ENCODE results near the gene BMF. TPM values are rescaled to one million over a fixed set of nuclear protein-coding genes. Genes with fewer than 3 reads are reported as not detected.

The BMF gene
- total RNA-seq, 2 donors from 2014 or later, result 13.1 to 32.5 TPM

DNA sequence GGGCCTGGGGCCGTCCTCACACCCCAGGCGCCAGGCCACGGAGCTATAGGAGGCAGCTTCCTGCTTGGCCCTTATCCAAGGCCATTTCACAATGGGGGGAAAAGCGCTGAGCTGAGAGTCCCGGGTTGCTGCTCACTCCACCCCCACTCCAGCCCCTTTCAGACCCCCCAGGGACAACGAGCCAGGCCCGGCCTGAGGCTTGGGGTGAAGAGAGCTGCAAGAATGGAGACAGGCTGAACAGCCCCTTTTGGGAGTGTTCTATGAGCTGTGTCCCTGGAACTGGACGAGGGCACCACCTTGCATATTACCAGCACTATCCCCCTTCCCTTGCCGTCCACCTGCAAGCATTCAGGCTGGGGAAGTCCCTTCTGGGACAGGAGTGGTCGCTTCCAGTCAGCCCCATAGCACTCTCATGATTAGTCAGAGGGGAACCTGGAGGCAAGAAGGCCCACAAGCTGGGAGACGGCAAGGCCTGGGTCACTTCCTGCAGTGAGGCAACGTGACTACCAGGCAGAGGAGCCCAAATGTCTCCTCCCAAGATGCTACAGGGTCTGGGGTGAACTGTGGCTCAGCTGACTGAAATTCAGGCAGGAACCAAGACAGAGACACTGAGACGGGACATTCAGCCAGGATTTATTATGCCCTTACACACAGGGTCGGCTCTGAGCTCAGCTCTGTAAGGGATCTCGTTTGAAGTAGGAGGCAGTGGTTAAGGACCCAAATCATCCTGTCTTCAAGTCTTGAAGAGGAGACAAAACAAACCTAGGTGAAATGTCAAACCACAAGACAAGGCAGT, 61.1 kb downstream of the BMF start:
- DNase-seq (ENCODE audit: low spot score) (no peak), ATAC-seq (ENCODE audit: insufficient number of reproducible peaks, low FRiP score, low read depth) (no peak)
- Histone ChIP-seq H3K27me3 (replicated peaks; ENCODE audit: insufficient read depth) (no peaks in the 10 kb centered on the region), H3K27ac (peak overlapping the region in 1 of 2 donors; percentile 46), H3K4me1 (ENCODE audit: control insufficient read depth in 1 of 2, low read depth in 2 of 2) (peaks cover 11 to 14% of the 10 kb centered on the region in 2 donors), H3K9me3 (no peaks in the 10 kb centered on the region), H3K4me3 (no peak overlapping the region), H3K36me3 (no peaks in the 10 kb centered on the region)
- TF ChIP-seq, protein P1, sequence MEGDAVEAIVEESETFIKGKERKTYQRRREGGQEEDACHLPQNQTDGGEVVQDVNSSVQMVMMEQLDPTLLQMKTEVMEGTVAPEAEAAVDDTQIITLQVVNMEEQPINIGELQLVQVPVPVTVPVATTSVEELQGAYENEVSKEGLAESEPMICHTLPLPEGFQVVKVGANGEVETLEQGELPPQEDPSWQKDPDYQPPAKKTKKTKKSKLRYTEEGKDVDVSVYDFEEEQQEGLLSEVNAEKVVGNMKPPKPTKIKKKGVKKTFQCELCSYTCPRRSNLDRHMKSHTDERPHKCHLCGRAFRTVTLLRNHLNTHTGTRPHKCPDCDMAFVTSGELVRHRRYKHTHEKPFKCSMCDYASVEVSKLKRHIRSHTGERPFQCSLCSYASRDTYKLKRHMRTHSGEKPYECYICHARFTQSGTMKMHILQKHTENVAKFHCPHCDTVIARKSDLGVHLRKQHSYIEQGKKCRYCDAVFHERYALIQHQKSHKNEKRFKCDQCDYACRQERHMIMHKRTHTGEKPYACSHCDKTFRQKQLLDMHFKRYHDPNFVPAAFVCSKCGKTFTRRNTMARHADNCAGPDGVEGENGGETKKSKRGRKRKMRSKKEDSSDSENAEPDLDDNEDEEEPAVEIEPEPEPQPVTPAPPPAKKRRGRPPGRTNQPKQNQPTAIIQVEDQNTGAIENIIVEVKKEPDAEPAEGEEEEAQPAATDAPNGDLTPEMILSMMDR (IDR thresholded peaks at IDR 0.05), result no peak

GRCh38 chr15:40046721-40047414, 61.8 kb downstream of the BMF start:
- ATAC-seq (ENCODE audit: insufficient number of reproducible peaks, low FRiP score, low read depth) (no peak), DNase-seq (ENCODE audit: low spot score) (no peak)
- Histone ChIP-seq H3K36me3 (no peaks in the 10 kb centered on the region), H3K4me3 (no peak overlapping the region), H3K4me1 (ENCODE audit: control insufficient read depth in 1 of 2, low read depth in 2 of 2) (peaks cover 11 to 14% of the 10 kb centered on the region in 2 donors), H3K27me3 (replicated peaks; ENCODE audit: insufficient read depth) (no peaks in the 10 kb centered on the region), H3K9me3 (no peaks in the 10 kb centered on the region), H3K27ac (peak overlapping the region in 1 of 2 donors; percentile 46)
- TF ChIP-seq, protein P1 (IDR thresholded peaks at IDR 0.05), result no peak

DNA sequence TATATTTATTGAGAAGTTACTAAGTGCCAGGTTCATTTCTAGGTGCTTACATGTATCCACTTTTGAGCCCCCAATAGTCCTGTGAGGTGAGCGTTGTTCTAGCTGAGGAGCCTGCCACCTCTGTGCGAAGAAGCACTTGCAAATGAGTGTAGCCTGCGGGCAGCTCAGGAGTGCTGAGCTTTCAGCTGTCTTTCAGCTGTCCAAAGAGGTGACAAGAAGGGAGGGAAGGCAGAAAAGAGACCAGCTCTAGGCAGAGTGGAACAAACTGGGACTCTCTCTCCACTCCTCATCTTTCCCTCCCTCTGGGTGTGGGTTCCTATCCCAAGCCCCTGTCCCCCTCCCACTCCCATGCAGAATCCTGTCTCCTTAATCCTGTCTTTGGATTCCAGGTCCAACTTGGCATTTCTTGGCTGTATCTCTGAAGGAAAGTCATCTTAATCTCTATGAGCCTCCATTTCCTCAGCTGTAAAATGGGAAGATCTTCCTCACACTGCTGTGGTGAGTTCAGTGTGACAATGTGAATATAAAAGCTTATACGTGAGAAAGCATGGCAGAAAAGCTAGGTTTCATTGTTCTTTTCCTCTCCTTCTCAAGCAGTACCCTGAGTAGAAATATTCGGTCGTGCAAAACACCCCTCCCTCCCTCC, 63.0 kb downstream of the BMF start:
- TF ChIP-seq, protein P1 (IDR thresholded peaks at IDR 0.05), result no peak
- DNase-seq (ENCODE audit: low spot score) (no peak), ATAC-seq (ENCODE audit: insufficient number of reproducible peaks, low FRiP score, low read depth) (no peak)
- no peaks in the 10 kb centered on the region for H3K9me3 ChIP-seq
- no peaks in the 10 kb centered on the region for H3K27me3 ChIP-seq (replicated peaks; ENCODE audit: insufficient read depth)
- peaks cover 11 to 14% of the 10 kb centered on the region in 2 donors for H3K4me1 ChIP-seq (ENCODE audit: control insufficient read depth in 1 of 2, low read depth in 2 of 2)
- H3K27ac ChIP-seq, result peak overlapping the region in 1 of 2 donors; percentile 31
- peak overlapping the region; percentile 28 for H3K4me3 ChIP-seq
- no peaks in the 10 kb centered on the region for H3K36me3 ChIP-seq

DNA sequence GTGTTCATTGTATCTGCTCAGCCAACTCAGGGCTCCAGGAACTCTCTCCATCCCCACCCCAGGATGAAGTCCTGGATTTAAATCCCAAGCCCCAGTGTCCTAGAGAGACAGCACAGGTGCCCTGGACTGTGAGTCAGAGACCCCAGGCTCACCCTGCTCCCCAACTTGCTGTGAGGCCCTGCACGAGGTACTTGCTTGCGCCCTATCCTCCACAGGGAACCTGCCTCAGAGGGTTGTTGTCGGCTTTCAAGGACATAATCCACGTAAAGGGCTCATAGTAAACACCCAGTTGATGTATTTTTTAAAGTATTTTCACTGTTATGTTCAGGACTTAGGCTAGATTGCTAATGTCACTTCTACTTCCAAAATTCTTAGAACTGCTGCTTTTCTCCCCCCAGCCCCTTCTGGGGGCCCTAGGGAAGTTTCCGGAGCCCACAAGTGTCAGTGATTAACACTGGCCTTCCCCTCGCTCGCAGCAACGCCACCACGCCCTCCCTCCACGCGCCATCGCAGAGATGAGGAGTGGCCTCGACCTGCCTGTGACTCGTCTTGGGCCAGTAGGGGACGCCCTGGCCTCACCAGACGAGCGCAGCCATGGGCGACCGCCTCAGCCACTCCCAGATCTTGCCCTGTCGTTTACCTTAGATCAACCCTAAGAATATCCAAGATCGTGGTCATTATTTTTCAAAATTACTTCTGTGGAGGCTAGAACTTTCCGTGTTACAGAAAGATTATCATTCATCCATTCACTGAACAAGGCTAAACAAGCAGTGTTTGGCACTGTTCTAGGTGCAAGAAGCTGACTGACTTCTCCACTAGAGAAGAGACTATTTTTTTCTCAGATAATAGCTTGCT, 63.7 kb downstream of the BMF start:
- DNase-seq (ENCODE audit: low spot score), result peak; percentile 74
- peaks cover 13 to 16% of the 10 kb centered on the region in 2 donors for H3K4me1 ChIP-seq (ENCODE audit: control insufficient read depth in 1 of 2, low read depth in 2 of 2)
- peak; percentile 83 for ATAC-seq (ENCODE audit: insufficient number of reproducible peaks, low FRiP score, low read depth)
- TF ChIP-seq, protein P1 (IDR thresholded peaks at IDR 0.05), result peak; percentile 84
- H3K36me3 ChIP-seq, result no peaks in the 10 kb centered on the region
- no peaks in the 10 kb centered on the region for H3K27me3 ChIP-seq (replicated peaks; ENCODE audit: insufficient read depth)
- H3K4me3 ChIP-seq, result peak overlapping the region; percentile 28
- peak overlapping the region in 1 of 2 donors; percentile 31 for H3K27ac ChIP-seq
- H3K9me3 ChIP-seq, result no peaks in the 10 kb centered on the region

All from thoracic aorta (tissue), 2 donors.